Effector memory CD4-positive, alpha-beta T cell (primary cell): ENCODE measurements around the gene FLOT2.
"Not testable (repeated sequence)": the region's sequence is repeated elsewhere in the genome, so short reads cannot be mapped to it uniquely, and the experiment has no call there.

Experiments used
- DNase-seq, 3 donors: peaks; one replicate each; pipeline ENCODE4 v3.0.0-alpha.2; 2020
- H3K27ac ChIP-seq: 2 replicates; pipeline ENCODE4 v1.7.0; 2013; ENCODE audit warnings: mild to moderate bottlenecking, low read length, moderate library complexity; ENCODE audit not compliant: insufficient read depth, poor library complexity, severe bottlenecking
- H3K27me3 ChIP-seq: replicated peaks from 2 replicates; pipeline ENCODE4 v1.7.0; 2013; ENCODE audit warnings: mild to moderate bottlenecking, low read length; ENCODE audit not compliant: insufficient read depth, control insufficient read depth, poor library complexity, severe bottlenecking
- H3K36me3 ChIP-seq: 2 replicates; pipeline ENCODE4 v1.7.0; 2013; ENCODE audit warnings: mild to moderate bottlenecking, low read length, moderate library complexity; ENCODE audit not compliant: control insufficient read depth, insufficient read depth
- H3K4me1 ChIP-seq: 2 replicates; pipeline ENCODE4 v1.7.0; 2013; ENCODE audit warnings: low read length, mild to moderate bottlenecking; ENCODE audit not compliant: control insufficient read depth, insufficient read depth, poor library complexity, severe bottlenecking
- H3K4me3 ChIP-seq: 2 replicates; pipeline ENCODE4 v1.7.0; 2013; ENCODE audit warnings: low read length, low read depth, mild to moderate bottlenecking; ENCODE audit not compliant: insufficient read depth, poor library complexity, severe bottlenecking
- H3K9me3 ChIP-seq: 2 replicates; pipeline ENCODE4 v1.7.0; 2013; ENCODE audit warnings: mild to moderate bottlenecking, low read length, moderate library complexity; ENCODE audit not compliant: control insufficient read depth

FLOT2 gene

GRCh38 chr17:28937044-28937729, 39.7 kb upstream of the FLOT2 start:
- no peak overlapping the region for H3K27ac ChIP-seq
- H3K9me3 ChIP-seq: no peaks in the 10 kb centered on the region
- no peak for DNase-seq
- H3K4me3 ChIP-seq: no peak overlapping the region
- peaks cover 21% of the 10 kb centered on the region for H3K4me1 ChIP-seq
- peaks cover 15% of the 10 kb centered on the region for H3K36me3 ChIP-seq
- no peaks in the 10 kb centered on the region for H3K27me3 ChIP-seq

GRCh38 chr17:28935744-28936460, 38.4 kb upstream of the FLOT2 start:
- Histone ChIP-seq H3K4me1 (peaks cover 17% of the 10 kb centered on the region), H3K27ac (no peak overlapping the region), H3K36me3 (peaks cover 15% of the 10 kb centered on the region), H3K9me3 (no peaks in the 10 kb centered on the region), H3K27me3 (no peaks in the 10 kb centered on the region), H3K4me3 (no peak overlapping the region)
- no peak for DNase-seq

- not testable (repeated sequence) for DNase-seq, H3K9me3 ChIP-seq, H3K4me1 ChIP-seq, H3K27ac ChIP-seq, H3K27me3 ChIP-seq, H3K4me3 ChIP-seq
- peaks cover 12% of the 10 kb centered on the region for H3K36me3 ChIP-seq
Measured at GRCh38 chr17:28934508-28934907, 37.0 kb upstream of the FLOT2 start.

- Histone ChIP-seq H3K4me3 (no peak overlapping the region), H3K9me3 (no peaks in the 10 kb centered on the region), H3K27ac (peak overlapping the region; percentile 22), H3K36me3 (peaks cover 4% of the 10 kb centered on the region), H3K27me3 (no peaks in the 10 kb centered on the region), H3K4me1 (peaks cover 28% of the 10 kb centered on the region)
- no peak for DNase-seq
Measured at GRCh38 chr17:28929787-28930186, 32.3 kb upstream of the FLOT2 start.

GRCh38 chr17:28928061-28928460, 30.5 kb upstream of the FLOT2 start:
- peak in 1 of 3 donors; percentile 9 for DNase-seq
- Histone ChIP-seq H3K4me1 (peaks cover 29% of the 10 kb centered on the region), H3K36me3 (peaks cover 15% of the 10 kb centered on the region)

GRCh38 chr17:28926786-28927185, 29.3 kb upstream of the FLOT2 start:
- Histone ChIP-seq H3K27ac (peak overlapping the region; percentile 92), H3K4me3 (no peak overlapping the region), H3K4me1 (peaks cover 29% of the 10 kb centered on the region), H3K36me3 (peaks cover 24% of the 10 kb centered on the region), H3K9me3 (no peaks in the 10 kb centered on the region), H3K27me3 (no peaks in the 10 kb centered on the region)
- no peak for DNase-seq

More at GRCh38 chr17:28928061-28928460, 30.5 kb upstream of the FLOT2 start:
- Histone ChIP-seq H3K27ac (peak overlapping the region; percentile 92), H3K27me3 (no peaks in the 10 kb centered on the region), H3K4me3 (no peak overlapping the region), H3K9me3 (no peaks in the 10 kb centered on the region)

- Histone ChIP-seq H3K27ac (peak overlapping the region; percentile 92), H3K4me1 (peaks cover 29% of the 10 kb centered on the region), H3K27me3 (no peaks in the 10 kb centered on the region), H3K36me3 (peaks cover 28% of the 10 kb centered on the region), H3K9me3 (no peaks in the 10 kb centered on the region), H3K4me3 (no peak overlapping the region)
- DNase-seq: no peak
Measured at GRCh38 chr17:28926366-28926765, 28.8 kb upstream of the FLOT2 start.

- peak; percentile 41 to 56 (median 51) for DNase-seq
- Histone ChIP-seq H3K36me3 (peaks cover 32% of the 10 kb centered on the region), H3K27ac (peak overlapping the region; percentile 92), H3K27me3 (no peaks in the 10 kb centered on the region), H3K4me3 (no peak overlapping the region), H3K9me3 (no peaks in the 10 kb centered on the region), H3K4me1 (peaks cover 29% of the 10 kb centered on the region)
Measured at GRCh38 chr17:28925912-28926365, 28.4 kb upstream of the FLOT2 start.

GRCh38 chr17:28920201-28920600, 22.7 kb upstream of the FLOT2 start:
- Histone ChIP-seq H3K4me3 (no peak overlapping the region), H3K27ac (no peak overlapping the region), H3K27me3 (no peaks in the 10 kb centered on the region), H3K36me3 (peaks cover 84% of the 10 kb centered on the region), H3K9me3 (no peaks in the 10 kb centered on the region), H3K4me1 (peaks cover 5% of the 10 kb centered on the region)
- DNase-seq: no peak

- H3K36me3 ChIP-seq: peaks cover 92% of the 10 kb centered on the region
- H3K4me1 ChIP-seq: no peaks in the 10 kb centered on the region
- H3K9me3 ChIP-seq: no peaks in the 10 kb centered on the region
- no peaks in the 10 kb centered on the region for H3K27me3 ChIP-seq
- no peak for DNase-seq
- H3K27ac ChIP-seq: no peak overlapping the region
- no peak overlapping the region for H3K4me3 ChIP-seq
Measured at GRCh38 chr17:28918295-28918694, 20.8 kb upstream of the FLOT2 start.
